ENCODE results near the gene RNGTT.
"Not testable (repeated sequence)": the region's sequence is repeated elsewhere in the genome, so short reads cannot be mapped to it uniquely, and the experiment has no call there.

The RNGTT gene

GRCh38 chr6:88970301-88970700 lies 6.9 kb upstream of the RNGTT start:
- DNase-seq (ENCODE audit: low spot score), result no peak

GRCh38 chr6:88969255-88969654 lies 5.8 kb upstream of the RNGTT start:
- not testable (repeated sequence) for DNase-seq (ENCODE audit: low spot score)

GRCh38 chr6:88967891-88968290 lies 4.5 kb upstream of the RNGTT start:
- no peak for DNase-seq (ENCODE audit: low spot score)

- DNase-seq (ENCODE audit: low spot score), result no peak
These were observed 2.3 kb upstream of the RNGTT start for GRCh38 chr6:88965691-88966090.

- no peak for DNase-seq (ENCODE audit: low spot score)
These were observed 1.1 kb upstream of the RNGTT start for GRCh38 chr6:88964509-88964908.

- DNase-seq (ENCODE audit: low spot score), result no peak
These were observed 4.6 kb downstream of the RNGTT start for GRCh38 chr6:88958842-88959241.

GRCh38 chr6:88953550-88954386 lies 9.7 kb downstream of the RNGTT start:
- DNase-seq (ENCODE audit: low spot score), result no peak

- DNase-seq (ENCODE audit: low spot score), result no peak
These were observed 11.2 kb downstream of the RNGTT start for GRCh38 chr6:88952065-88952704.

- no peak for DNase-seq (ENCODE audit: low spot score)
These were observed 17.9 kb downstream of the RNGTT start for GRCh38 chr6:88945415-88946008.

- no peak for DNase-seq (ENCODE audit: low spot score)
These were observed 29.9 kb downstream of the RNGTT start for GRCh38 chr6:88933521-88933920.

GRCh38 chr6:88932019-88932418 lies 31.4 kb downstream of the RNGTT start:
- DNase-seq (ENCODE audit: low spot score), result not testable (repeated sequence)

GRCh38 chr6:88922775-88923548 lies 40.5 kb downstream of the RNGTT start:
- DNase-seq (ENCODE audit: low spot score), result no peak

GRCh38 chr6:88921734-88922133 lies 41.7 kb downstream of the RNGTT start:
- no peak for DNase-seq (ENCODE audit: low spot score)

- DNase-seq (ENCODE audit: low spot score), result no peak
These were observed 42.4 kb downstream of the RNGTT start for GRCh38 chr6:88920774-88921733.

- no peak for DNase-seq (ENCODE audit: low spot score)
These were observed 43.3 kb downstream of the RNGTT start for GRCh38 chr6:88920088-88920487.

GRCh38 chr6:88919032-88919431 lies 44.4 kb downstream of the RNGTT start:
- DNase-seq (ENCODE audit: low spot score), result no peak

GRCh38 chr6:88916615-88917208 lies 46.7 kb downstream of the RNGTT start:
- no peak for DNase-seq (ENCODE audit: low spot score)

GRCh38 chr6:88914895-88915598 lies 48.4 kb downstream of the RNGTT start:
- DNase-seq (ENCODE audit: low spot score), result no peak

- no peak for DNase-seq (ENCODE audit: low spot score)
These were observed 49.2 kb downstream of the RNGTT start for GRCh38 chr6:88914180-88914579.

GRCh38 chr6:88913471-88913870 lies 49.9 kb downstream of the RNGTT start:
- DNase-seq (ENCODE audit: low spot score), result no peak
